Measurements from ENCODE around the gene CORO2B.

The CORO2B gene

GRCh38 chr15:68706931-68707330, 128.1 kb downstream of the CORO2B start:
- no peak for DNase-seq

- no peak for DNase-seq
Measured at GRCh38 chr15:68707386-68707785, 128.6 kb downstream of the CORO2B start.

- DNase-seq = no peak
Measured at GRCh38 chr15:68709876-68710275, 131.1 kb downstream of the CORO2B start.

GRCh38 chr15:68710536-68710935, 131.7 kb downstream of the CORO2B start:
- DNase-seq = no peak

- DNase-seq = no peak
Measured at GRCh38 chr15:68711406-68711805, 132.6 kb downstream of the CORO2B start.

GRCh38 chr15:68712886-68713285, 134.1 kb downstream of the CORO2B start:
- DNase-seq = no peak

GRCh38 chr15:68713874-68714273, 135.1 kb downstream of the CORO2B start:
- no peak for DNase-seq

- no peak for DNase-seq
Measured at GRCh38 chr15:68715111-68715510, 136.3 kb downstream of the CORO2B start.

- DNase-seq = no peak
Measured at GRCh38 chr15:68717951-68718350, 139.2 kb downstream of the CORO2B start.

- no peak for DNase-seq
Measured at GRCh38 chr15:68718468-68718867, 139.7 kb downstream of the CORO2B start.

- DNase-seq = no peak
Measured at GRCh38 chr15:68719051-68719450, 140.3 kb downstream of the CORO2B start.

GRCh38 chr15:68719672-68720071, 140.9 kb downstream of the CORO2B start:
- DNase-seq = no peak

- no peak for DNase-seq
Measured at GRCh38 chr15:68721886-68722285, 143.1 kb downstream of the CORO2B start.

- no peak for DNase-seq
Measured at GRCh38 chr15:68725736-68726135, 146.9 kb downstream of the CORO2B start.

- DNase-seq = no peak
Measured at GRCh38 chr15:68726246-68726645, 147.5 kb downstream of the CORO2B start.

GRCh38 chr15:68729789-68730411, 151.1 kb downstream of the CORO2B start:
- DNase-seq = no peak

GRCh38 chr15:68730471-68730919, 151.7 kb downstream of the CORO2B start:
- peak in 1 of 4 experiments; percentile 7 for DNase-seq

- no peak for DNase-seq
Measured at GRCh38 chr15:68730976-68731897, 152.4 kb downstream of the CORO2B start.

- no peak for DNase-seq
Measured at GRCh38 chr15:68732451-68732850, 153.7 kb downstream of the CORO2B start.

GRCh38 chr15:68733666-68734065, 154.9 kb downstream of the CORO2B start:
- DNase-seq = no peak

- DNase-seq = no peak
Measured at GRCh38 chr15:68734352-68734751, 155.6 kb downstream of the CORO2B start.

- DNase-seq = no peak
Measured at GRCh38 chr15:68734881-68735280, 156.1 kb downstream of the CORO2B start.

GRCh38 chr15:68735610-68736009, 156.8 kb downstream of the CORO2B start:
- no peak for DNase-seq

GRCh38 chr15:68739390-68740080, 160.7 kb downstream of the CORO2B start:
- no peak for DNase-seq

Measured in activated naive CD4-positive, alpha-beta T cell (primary cell).